Skeletal muscle tissue (tissue), 4 donors: ENCODE measurements around the gene C1S. TPM values are rescaled to one million over a fixed set of nuclear protein-coding genes. Genes with fewer than 3 reads are reported as not detected.

Source experiments
- H3K27ac ChIP-seq: one replicate; pipeline ENCODE4 v1.7.0; 2013; ENCODE audit warnings: mild to moderate bottlenecking, low read depth, low read length, inconsistent platforms
- H3K27me3 ChIP-seq, 3 donors: one replicate each; pipeline ENCODE4 v1.7.0; 2013; ENCODE audit warnings: low read length in 3 of 3; ENCODE audit not compliant: control insufficient read depth in 3 of 3, insufficient read depth in 3 of 3
- H3K36me3 ChIP-seq, 3 donors: one replicate each; pipeline ENCODE4 v1.7.0; 2013; ENCODE audit warnings: low read length in 3 of 3; ENCODE audit not compliant: control insufficient read depth in 3 of 3, insufficient read depth in 3 of 3
- H3K4me1 ChIP-seq, 3 donors: one replicate each; pipeline ENCODE4 v1.7.0; 2013; ENCODE audit warnings: low read length in 3 of 3, mild to moderate bottlenecking in 3 of 3; ENCODE audit not compliant: control insufficient read depth in 3 of 3, insufficient read depth in 3 of 3
- H3K4me3 ChIP-seq, 3 donors: one replicate each; pipeline ENCODE4 v1.7.0; 2013; ENCODE audit warnings: low read length in 3 of 3
- H3K9ac ChIP-seq, 3 donors: one replicate each; pipeline ENCODE4 v1.7.0; 2013; ENCODE audit warnings: low read length in 3 of 3, mild to moderate bottlenecking in 3 of 3, moderate library complexity in 2 of 3, low read depth in 1 of 3
- H3K9me3 ChIP-seq, 3 donors: one replicate each; pipeline ENCODE4 v1.7.0; 2013; ENCODE audit warnings: low read length in 3 of 3; ENCODE audit not compliant: control insufficient read depth in 3 of 3
- total RNA-seq: library from RNA; depleted of rRNA; stranded (reverse); fragments of >200 nt; gene quantifications from one replicate; pipeline ENCODE4 v1.2.3, GENCODE V29; 2014
- donor health status: Osteomylitis.

Gene C1S
- total RNA-seq, 1 donor from 2014 or later, result 89.8 TPM

- Histone ChIP-seq H3K27me3 (no peaks in the 10 kb centered on the region), H3K4me1 (peaks cover 20 to 39% (median 24%) of the 10 kb centered on the region in 3 donors), H3K27ac (peak overlapping the region; percentile 13), H3K9ac (no peak overlapping the region), H3K9me3 (no peaks in the 10 kb centered on the region), H3K36me3 (peaks cover 20 to 25% (median 23%) of the 10 kb centered on the region in 3 donors), H3K4me3 (no peak overlapping the region)
Measured at GRCh38 chr12:7089196-7089871, 28.8 kb downstream of the C1S start.

GRCh38 chr12:7090222-7090998 lies 29.9 kb downstream of the C1S start:
- peak overlapping the region; percentile 41 to 88 (median 64) for H3K4me3 ChIP-seq

GRCh38 chr12:7091171-7091570 lies 30.7 kb downstream of the C1S start:
- H3K27ac ChIP-seq, result peak overlapping the region; percentile 82
- H3K27me3 ChIP-seq, result no peaks in the 10 kb centered on the region
- peak overlapping the region; percentile 45 to 79 (median 77) for H3K9ac ChIP-seq
- peaks cover 20 to 39% (median 24%) of the 10 kb centered on the region in 3 donors for H3K4me1 ChIP-seq
- peaks cover 6 to 11% (median 10%) of the 10 kb centered on the region in 3 donors for H3K36me3 ChIP-seq
- peak overlapping the region; percentile 64 to 88 (median 82) for H3K4me3 ChIP-seq
- H3K9me3 ChIP-seq, result no peaks in the 10 kb centered on the region

More at GRCh38 chr12:7090222-7090998, 29.9 kb downstream of the C1S start:
- Histone ChIP-seq H3K36me3 (peaks cover 12 to 17% (median 13%) of the 10 kb centered on the region in 3 donors), H3K4me1 (peaks cover 20 to 39% (median 24%) of the 10 kb centered on the region in 3 donors), H3K27ac (peak overlapping the region; percentile 82), H3K27me3 (no peaks in the 10 kb centered on the region), H3K9ac (peak overlapping the region; percentile 3 to 77 (median 45)), H3K9me3 (no peaks in the 10 kb centered on the region)

- Histone ChIP-seq H3K36me3 (peaks cover 6 to 11% (median 10%) of the 10 kb centered on the region in 3 donors), H3K27ac (peak overlapping the region; percentile 82), H3K4me3 (peak overlapping the region; percentile 64 to 88 (median 82)), H3K4me1 (peaks cover 22 to 43% (median 24%) of the 10 kb centered on the region in 3 donors), H3K27me3 (no peaks in the 10 kb centered on the region), H3K9ac (peak overlapping the region; percentile 77 to 85 (median 79)), H3K9me3 (no peaks in the 10 kb centered on the region)
Measured at GRCh38 chr12:7091660-7092228, 31.2 kb downstream of the C1S start.

DNA sequence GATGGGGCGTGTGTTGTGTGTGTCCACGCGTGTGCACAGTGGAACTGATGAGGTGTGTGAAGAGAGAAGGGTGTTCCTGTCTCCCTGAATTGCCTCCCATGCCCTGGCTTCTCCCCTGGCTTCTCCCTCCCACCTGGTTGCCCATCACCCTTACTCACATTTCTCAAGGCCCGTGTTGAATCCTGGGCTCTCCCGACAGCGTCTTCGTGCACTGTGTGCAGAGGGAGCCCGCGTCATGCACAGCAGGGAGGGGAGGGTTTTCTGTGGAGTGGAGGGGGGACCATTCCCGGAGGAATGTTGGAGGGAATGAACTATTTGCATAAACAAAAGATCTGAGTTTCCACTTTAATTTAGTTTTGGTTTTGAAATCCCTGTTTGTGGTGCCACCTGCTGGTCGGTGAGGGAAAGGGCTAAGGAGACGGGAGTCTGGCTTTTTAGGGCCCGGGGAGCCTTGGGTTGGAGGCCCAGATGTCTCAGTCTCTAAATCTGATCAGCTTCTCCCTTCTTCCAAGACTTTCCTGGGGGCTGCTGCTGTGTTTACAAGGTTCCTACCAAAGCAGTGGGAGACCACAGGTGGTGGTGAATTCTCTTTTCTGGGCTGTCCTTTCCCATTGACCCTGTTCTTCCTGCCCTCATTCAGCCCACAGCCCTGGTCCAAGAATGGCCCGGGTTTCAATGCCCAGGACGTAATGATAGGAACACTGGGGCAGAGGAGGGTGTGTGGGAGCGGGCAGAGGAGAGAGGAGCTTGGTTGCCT lies 31.9 kb downstream of the C1S start, which contains the start of gene C1R:
TSS of gene C1R (minus strand) at position 217 of the 757 bp plus-strand sequence. CDS start at position 160, 57 bp downstream.
- H3K4me3 ChIP-seq, result peak within 1 kb of the TSS; percentile 64 to 88 (median 82)
- peaks cover 6 to 10% (median 10%) of the 10 kb centered on the region in 3 donors for H3K36me3 ChIP-seq
- H3K9me3 ChIP-seq, result no peaks in the 10 kb centered on the region
- H3K9ac ChIP-seq, result peak within 1 kb of the TSS; percentile 77 to 85 (median 79)
- peak within 1 kb of the TSS; percentile 82 for H3K27ac ChIP-seq
- peaks cover 24 to 50% (median 27%) of the 10 kb centered on the region in 3 donors for H3K4me1 ChIP-seq
- no peaks in the 10 kb centered on the region for H3K27me3 ChIP-seq

- Histone ChIP-seq H3K9ac (peak overlapping the region; percentile 77 to 85 (median 79)), H3K9me3 (no peaks in the 10 kb centered on the region), H3K36me3 (peaks cover 5 to 10% (median 6%) of the 10 kb centered on the region in 3 donors), H3K4me3 (no peak overlapping the region), H3K27me3 (no peaks in the 10 kb centered on the region), H3K4me1 (peaks cover 24 to 54% (median 30%) of the 10 kb centered on the region in 3 donors), H3K27ac (peak overlapping the region; percentile 82)
Measured at GRCh38 chr12:7092986-7093460, 32.5 kb downstream of the C1S start.

DNA sequence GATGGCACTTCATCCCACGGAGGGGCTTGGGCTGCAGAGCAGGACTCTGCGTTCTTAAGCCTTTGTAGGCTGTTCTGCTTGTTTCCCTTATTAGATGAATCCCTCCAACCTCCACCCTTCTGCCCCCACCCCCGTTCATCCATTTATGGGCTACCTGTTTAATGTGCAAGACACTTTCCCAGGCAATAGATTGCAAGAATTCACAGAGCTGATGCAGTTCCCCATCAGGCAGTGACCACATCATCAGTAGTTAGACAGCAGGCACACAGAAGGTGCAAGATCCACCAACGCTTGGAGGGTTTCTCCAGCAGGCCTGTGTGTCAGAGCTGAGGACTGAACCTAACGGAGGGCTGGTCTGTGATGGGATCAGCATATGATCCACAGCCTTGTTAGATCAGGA lies 33.0 kb downstream of the C1S start:
- H3K9ac ChIP-seq, result no peak overlapping the region
- no peak overlapping the region for H3K4me3 ChIP-seq
- H3K27me3 ChIP-seq, result no peaks in the 10 kb centered on the region
- H3K9me3 ChIP-seq, result no peaks in the 10 kb centered on the region
- peaks cover 5 to 6% (median 6%) of the 10 kb centered on the region in 3 donors for H3K36me3 ChIP-seq
- peaks cover 24 to 54% (median 30%) of the 10 kb centered on the region in 3 donors for H3K4me1 ChIP-seq
- H3K27ac ChIP-seq, result peak overlapping the region; percentile 82

GRCh38 chr12:7093892-7094291 lies 33.4 kb downstream of the C1S start:
- H3K4me1 ChIP-seq, result peaks cover 24 to 54% (median 30%) of the 10 kb centered on the region in 3 donors
- no peak overlapping the region for H3K27ac ChIP-seq
- H3K4me3 ChIP-seq, result no peak overlapping the region
- peaks cover 5 to 6% (median 6%) of the 10 kb centered on the region in 3 donors for H3K36me3 ChIP-seq
- no peak overlapping the region for H3K9ac ChIP-seq
- H3K9me3 ChIP-seq, result no peaks in the 10 kb centered on the region
- H3K27me3 ChIP-seq, result no peaks in the 10 kb centered on the region
